Stomach (tissue), 4 donors: Measurements from ENCODE around the gene RNF5.

Experiments
- POLR2A ChIP-seq, 4 donors: fragments of 450-650 bp; IDR thresholded peaks; one replicate each; pipeline ENCODE4 v1.6.1; 2016; ENCODE audit warnings: antibody characterized with exemption in 4 of 4, control low read depth in 2 of 4, mild to moderate bottlenecking in 1 of 4, moderate library complexity in 1 of 4
- POLR2AphosphoS5 ChIP-seq, 3 donors: sonication (generic); formaldehyde crosslinking; IDR thresholded peaks; one replicate each; pipeline ENCODE4 v1.6.1; 2016; ENCODE audit warnings: antibody characterized with exemption in 3 of 3
- TF ChIP-seq, protein P1 (sequence below), 7 experiments: fragments of 450-650 bp in 4 of 7; fragments of 200-600 bp in 3 of 7; sonication (generic) in 3 of 7; IDR thresholded peaks; one replicate each; pipeline ENCODE4 v1.5.1; 2016 to 2019; ENCODE audit warnings: antibody characterized with exemption in 7 of 7, control low read depth in 2 of 7, mild to moderate bottlenecking in 1 of 7

DNA sequence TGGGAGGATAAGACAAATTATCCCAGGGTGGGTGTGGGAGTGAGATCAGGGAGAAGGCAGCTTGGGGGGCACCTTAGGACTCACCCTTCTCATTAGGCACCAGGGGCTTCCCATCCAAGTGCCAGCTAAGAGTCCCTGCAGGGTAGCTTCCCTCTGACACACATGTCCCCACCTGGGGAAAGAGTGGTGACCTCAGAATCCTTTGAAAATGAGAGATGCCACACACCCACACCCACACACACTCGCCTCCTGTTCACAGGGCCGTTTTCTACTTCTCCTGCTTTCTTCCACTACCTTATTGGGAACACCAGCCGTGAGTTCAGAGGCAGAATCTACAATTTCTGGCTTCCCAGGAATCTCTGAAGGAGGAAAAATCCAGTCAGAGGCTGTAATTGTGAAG lies 4.8 kb downstream of the RNF5 start:
- TF ChIP-seq, protein P1, sequence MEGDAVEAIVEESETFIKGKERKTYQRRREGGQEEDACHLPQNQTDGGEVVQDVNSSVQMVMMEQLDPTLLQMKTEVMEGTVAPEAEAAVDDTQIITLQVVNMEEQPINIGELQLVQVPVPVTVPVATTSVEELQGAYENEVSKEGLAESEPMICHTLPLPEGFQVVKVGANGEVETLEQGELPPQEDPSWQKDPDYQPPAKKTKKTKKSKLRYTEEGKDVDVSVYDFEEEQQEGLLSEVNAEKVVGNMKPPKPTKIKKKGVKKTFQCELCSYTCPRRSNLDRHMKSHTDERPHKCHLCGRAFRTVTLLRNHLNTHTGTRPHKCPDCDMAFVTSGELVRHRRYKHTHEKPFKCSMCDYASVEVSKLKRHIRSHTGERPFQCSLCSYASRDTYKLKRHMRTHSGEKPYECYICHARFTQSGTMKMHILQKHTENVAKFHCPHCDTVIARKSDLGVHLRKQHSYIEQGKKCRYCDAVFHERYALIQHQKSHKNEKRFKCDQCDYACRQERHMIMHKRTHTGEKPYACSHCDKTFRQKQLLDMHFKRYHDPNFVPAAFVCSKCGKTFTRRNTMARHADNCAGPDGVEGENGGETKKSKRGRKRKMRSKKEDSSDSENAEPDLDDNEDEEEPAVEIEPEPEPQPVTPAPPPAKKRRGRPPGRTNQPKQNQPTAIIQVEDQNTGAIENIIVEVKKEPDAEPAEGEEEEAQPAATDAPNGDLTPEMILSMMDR (IDR thresholded peaks at IDR 0.05), result no peak
- TF ChIP-seq POLR2A (IDR thresholded peaks at IDR 0.05) (no peak), POLR2AphosphoS5 (IDR thresholded peaks at IDR 0.05) (no peak)
